ENCODE results near the gene TMBIM6.
"Not testable (repeated sequence)": the region's sequence is repeated elsewhere in the genome, so short reads cannot be mapped to it uniquely, and the experiment has no call there.

TMBIM6 gene

GRCh38 chr12:49740930-49741881 is at the start of gene TMBIM6:
TSS of gene TMBIM6 (plus strand) at chr12:49741557. CDS start at chr12:49752494, 10,937 bp downstream.
- peak; percentile 93 to 99 (median 98) for DNase-seq

DNA sequence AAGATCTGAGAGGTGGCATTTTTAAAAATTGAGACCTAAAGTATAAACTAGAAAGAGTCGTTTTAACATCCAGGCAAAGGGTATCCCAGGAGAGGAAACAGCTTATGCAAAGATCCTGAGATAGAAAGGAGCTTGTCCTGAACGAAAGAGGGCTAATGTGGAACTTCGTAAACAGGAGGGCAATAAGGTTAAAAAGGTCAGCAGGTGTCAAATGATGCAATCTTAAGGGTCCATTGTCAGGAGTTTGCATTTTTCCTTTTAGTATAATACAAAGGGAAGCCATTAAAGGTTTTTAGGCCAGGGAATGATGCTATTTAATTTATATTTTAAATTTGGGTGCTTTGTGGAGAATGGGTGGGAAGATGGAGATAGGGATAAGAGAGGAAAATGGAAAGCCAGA is 48.5 kb upstream of the TMBIM6 start:
- no peak for DNase-seq

GRCh38 chr12:49693931-49694444 is 47.4 kb upstream of the TMBIM6 start:
- DNase-seq = no peak

- DNase-seq = no peak
These were observed 44.6 kb upstream of the TMBIM6 start for GRCh38 chr12:49696723-49697122.

- DNase-seq = no peak
These were observed 43.5 kb upstream of the TMBIM6 start for GRCh38 chr12:49697808-49698207.

GRCh38 chr12:49698619-49699545 is 42.5 kb upstream of the TMBIM6 start:
- DNase-seq = peak in 2 of 6 experiments; percentile 18 to 26

GRCh38 chr12:49702009-49702408 is 39.3 kb upstream of the TMBIM6 start:
- DNase-seq = no peak

GRCh38 chr12:49702676-49703215 is 38.6 kb upstream of the TMBIM6 start:
- DNase-seq = no peak

DNA sequence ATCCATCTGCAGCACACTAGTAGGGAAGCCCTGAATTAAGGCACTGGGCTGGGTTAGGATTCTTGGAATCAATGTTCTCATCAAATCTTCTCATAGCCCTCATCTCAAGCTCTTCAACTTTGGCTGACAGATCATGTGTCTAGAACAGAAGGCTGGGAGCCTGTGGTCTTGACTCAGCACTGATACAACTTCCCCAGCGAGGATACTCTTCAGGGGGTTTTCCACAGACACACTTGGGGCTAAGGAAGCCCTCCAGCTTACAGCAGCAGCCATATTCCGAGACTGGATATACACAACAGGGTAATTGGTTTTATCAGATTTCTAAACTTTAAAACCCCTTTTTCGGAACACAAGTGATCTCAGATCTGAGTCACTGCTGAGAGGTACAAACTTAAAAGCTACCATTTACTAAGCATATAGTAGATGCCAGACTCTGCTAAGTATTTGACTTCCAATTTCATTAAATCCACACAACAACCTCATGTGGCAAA is 37.7 kb upstream of the TMBIM6 start:
- peak in 5 of 6 experiments; percentile 3 to 32 (median 9) for DNase-seq

GRCh38 chr12:49705479-49706134 is 35.8 kb upstream of the TMBIM6 start:
- DNase-seq = no peak

DNA sequence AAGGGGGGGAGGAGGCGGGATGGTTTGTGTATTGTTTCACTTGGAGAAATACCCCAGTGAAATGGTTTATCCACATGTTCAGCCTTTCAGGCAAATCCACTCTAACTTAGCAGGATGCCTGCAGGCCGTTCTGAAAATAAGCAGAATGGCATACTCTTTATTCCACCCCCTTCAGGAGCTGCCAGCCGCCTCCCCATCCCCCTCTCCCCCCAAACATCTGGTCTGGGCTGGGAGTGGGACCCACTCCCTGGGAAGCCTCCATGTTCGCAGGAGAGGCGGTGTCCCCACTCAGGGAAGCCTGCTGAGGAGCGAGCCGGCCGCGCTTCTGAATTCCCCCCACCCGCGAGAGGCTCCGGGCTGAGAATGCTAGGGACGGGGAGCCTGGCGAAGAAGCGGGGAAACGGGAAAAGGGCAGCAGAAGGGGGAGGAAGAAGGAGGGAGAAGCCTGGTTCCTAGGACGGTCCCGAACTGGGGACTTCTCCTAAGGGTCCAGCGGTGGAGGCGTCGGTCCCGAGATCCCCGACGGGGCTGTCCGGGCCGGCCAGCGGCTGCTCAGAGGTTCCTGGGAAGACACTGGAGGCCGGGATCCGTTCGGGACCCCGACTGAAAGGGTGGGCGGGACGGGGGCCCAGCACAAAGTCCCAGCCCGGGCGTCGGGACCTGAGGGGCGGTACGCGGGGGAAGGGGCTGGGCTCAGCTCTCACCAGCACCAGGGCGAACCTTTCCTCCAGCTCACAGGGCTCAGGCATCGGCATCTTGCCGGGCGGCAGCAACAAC is 34.8 kb upstream of the TMBIM6 start:
- peak in 5 of 6 experiments; percentile 27 to 59 (median 53) for DNase-seq

DNA sequence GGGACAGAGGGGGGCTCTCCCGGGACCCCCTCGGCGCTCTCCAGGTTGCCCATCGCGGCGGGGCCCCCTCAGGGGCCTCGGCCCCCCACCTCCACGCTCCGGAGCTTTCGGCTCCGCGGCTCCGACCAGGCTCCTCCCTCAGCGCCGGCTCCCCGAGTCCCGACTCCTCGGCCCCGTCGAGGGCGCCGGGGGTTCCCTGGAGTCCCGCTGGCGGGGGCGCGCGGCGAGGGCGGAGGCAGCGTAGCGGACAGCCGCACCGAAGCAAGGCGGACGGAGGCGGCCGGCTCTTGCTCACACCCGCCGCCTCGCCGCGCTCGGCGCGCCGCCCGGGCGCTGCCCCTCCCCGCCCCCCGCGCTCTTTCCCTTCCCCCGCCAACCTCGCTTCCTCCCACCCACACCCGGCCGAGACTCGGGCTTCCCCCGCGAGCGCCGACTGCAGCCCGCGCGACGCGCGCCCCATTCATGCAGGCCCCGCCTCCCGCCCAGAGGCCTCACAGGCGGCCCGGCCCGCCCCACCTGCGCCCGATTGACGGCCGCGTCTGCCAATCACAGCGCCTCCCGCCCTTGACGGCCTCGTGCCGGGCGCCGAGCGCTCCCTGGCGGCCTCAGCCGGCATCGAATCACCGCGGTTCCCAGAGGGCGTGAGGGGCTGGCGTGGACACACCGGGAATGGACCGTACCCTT is 34.1 kb upstream of the TMBIM6 start, which contains the start of gene FMNL3:
FMNL3 (minus strand) TSS at position 278 of the 684 bp plus-strand sequence; CDS start at position 53, 225 bp downstream.
- peak; percentile 95 to 98 (median 97) for DNase-seq

GRCh38 chr12:49707812-49708147 is 33.6 kb upstream of the TMBIM6 start:
- DNase-seq = no peak

- no peak for DNase-seq
These were observed 32.5 kb upstream of the TMBIM6 start for GRCh38 chr12:49708851-49709250.

DNA sequence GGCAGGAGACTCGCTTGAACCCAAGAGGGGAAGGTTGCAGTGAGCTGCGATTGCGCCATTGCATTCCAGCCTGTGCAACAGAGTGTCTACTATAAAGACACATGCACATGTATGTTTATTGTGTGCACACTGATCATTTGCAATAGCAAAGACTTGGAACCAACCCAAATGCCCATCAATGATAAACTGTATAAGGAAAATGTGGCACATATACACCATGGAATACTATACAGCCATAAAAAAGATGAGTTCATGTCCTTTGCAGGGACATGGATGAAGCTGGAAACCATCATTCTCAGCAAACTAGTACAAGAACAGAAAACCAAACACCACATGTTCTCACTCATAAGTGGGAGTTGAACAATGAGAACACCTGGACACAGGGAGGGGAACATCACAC is 27.4 kb upstream of the TMBIM6 start:
- DNase-seq = not testable (repeated sequence)

DNA sequence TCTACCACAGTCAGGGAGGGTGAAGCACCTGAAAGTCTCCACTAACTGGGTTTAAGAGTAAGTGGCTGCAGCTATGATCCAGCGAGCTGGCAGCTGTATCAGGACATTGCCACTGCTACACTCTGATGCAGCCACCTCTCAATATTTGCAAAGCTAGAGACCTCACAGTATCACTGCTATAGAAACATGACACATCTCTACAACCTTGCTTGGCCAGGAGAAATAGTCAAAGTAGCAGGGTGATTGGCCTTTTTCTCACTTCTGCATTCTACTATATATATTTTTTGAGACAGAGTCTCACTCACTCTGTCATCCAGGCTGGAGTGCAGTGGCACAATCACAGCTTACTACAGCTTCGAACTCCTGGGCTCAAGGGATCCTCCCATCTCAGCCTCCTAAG is 24.8 kb upstream of the TMBIM6 start:
- DNase-seq = no peak

GRCh38 chr12:49717800-49718199 is 23.6 kb upstream of the TMBIM6 start:
- not testable (repeated sequence) for DNase-seq

DNA sequence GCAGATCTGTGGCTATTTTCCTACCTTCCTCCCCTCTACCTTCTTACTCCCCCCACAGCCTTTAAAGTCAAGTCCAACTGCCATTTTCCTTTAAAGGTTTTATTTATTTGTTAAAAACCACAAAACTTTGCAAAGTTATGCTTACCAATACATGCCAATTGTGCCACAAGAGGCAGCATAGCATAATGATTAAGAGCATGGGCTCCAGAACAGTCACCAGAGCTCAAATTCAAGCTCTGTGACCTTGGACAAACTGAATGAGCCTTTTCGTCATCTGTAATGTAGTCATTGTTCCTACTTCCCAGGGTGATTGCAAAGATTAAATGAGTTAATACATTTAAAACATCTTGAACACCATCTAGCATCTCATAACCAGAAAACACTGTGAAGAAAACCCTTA is 21.1 kb upstream of the TMBIM6 start:
- no peak for DNase-seq

DNA sequence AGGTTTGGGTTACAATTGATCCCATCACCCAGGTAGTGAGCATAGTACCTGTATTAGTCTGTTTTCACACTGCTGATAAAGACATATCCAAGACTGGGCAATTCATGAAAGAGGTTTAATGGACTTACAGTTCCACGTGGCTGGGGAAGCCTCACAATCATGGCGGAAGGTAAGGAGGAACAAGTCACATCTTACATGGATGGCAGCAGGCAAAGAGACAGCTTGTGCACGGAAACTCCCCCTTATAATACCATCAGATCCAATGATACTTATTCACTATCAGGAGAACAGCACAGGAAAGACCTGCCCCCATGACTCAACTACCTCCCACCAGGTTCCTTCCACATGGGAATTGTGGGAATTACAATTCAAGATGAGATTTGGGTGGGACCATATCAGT is 20.0 kb upstream of the TMBIM6 start:
- not testable (repeated sequence) for DNase-seq

DNA sequence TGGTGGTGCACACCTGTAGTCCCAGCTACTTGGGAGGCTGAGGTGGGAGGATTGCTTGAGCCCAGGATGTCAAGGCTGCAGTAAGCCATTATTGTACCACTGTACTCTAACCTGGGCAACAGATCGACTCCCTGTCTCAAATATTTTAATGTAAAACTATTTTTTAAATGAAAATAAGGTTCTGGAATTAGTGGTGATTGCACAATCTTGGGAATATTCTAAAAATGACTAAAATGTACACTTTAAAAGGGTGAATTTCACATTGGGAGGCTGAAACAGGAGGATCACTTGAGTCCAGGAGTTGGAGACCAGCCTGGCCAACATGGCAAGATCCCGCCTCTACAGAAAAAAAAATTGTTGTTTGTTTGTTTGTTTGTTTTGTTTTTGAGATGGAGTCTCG is 12.9 kb upstream of the TMBIM6 start:
- no peak for DNase-seq

DNA sequence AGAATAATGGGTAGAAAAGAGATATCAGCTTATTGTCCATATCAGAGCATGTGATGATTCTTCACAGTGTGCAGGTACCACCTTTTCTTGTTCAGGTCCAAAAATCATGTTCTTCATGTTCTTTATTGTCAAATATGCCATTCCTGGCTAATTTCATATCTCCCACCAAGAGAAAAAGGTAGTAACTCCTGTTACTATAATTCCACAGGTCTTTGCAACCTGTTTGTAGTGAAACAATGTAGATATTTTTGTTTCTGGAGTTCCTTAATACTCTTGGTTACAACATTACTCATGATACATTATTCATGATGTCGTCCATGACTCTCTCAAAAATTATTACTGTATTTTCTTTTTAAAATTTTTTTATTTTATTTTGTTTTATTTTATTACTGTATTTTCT is 11.3 kb upstream of the TMBIM6 start:
- DNase-seq = no peak

Data from stimulated activated naive CD4-positive, alpha-beta T cell (primary cell).